GM21717 (cell line): Measurements from ENCODE around the gene PHF12.

ENCODE experiments used
- ATAC-seq: cut with Tn5 transposase; IDR thresholded peaks from one replicate; pipeline ENCODE4 v1.9.1; 2021; ENCODE audit warnings: mild to moderate bottlenecking, moderate library complexity; ENCODE audit not compliant: unreplicated experiment

Gene PHF12

GRCh38 chr17:28864991-28865849 lies 86.1 kb downstream of the PHF12 start:
- ATAC-seq: no peak

- no peak for ATAC-seq
Measured at GRCh38 chr17:28863953-28864352, 87.4 kb downstream of the PHF12 start.

- no peak for ATAC-seq
Measured at GRCh38 chr17:28862561-28862960, 88.8 kb downstream of the PHF12 start.

GRCh38 chr17:28861393-28862203 lies 89.7 kb downstream of the PHF12 start:
- ATAC-seq: no peak

- no peak for ATAC-seq
Measured at GRCh38 chr17:28860363-28860808, 90.9 kb downstream of the PHF12 start.

GRCh38 chr17:28858801-28859355 lies 92.4 kb downstream of the PHF12 start:
- ATAC-seq: no peak

GRCh38 chr17:28857905-28858800 lies 93.2 kb downstream of the PHF12 start:
- no peak for ATAC-seq

GRCh38 chr17:28856028-28856574 lies 95.2 kb downstream of the PHF12 start:
- ATAC-seq: no peak

GRCh38 chr17:28855336-28855679 lies 96.0 kb downstream of the PHF12 start:
- ATAC-seq: no peak
